Osteoblast (primary cell): Measurements from ENCODE around the gene USP2. TPM values are rescaled to one million over a fixed set of nuclear protein-coding genes. Genes with fewer than 3 reads are reported as not detected.

Experiments
- DNase-seq: peaks from one replicate; pipeline ENCODE4 v3.0.0; 2011; ENCODE audit warnings: low spot score, mixed read lengths; ENCODE audit not compliant: insufficient read length; ENCODE audit errors: missing footprints
- H2AFZ ChIP-seq: 2 replicates; pipeline ENCODE4 v1.6.0; 2011; ENCODE audit warnings: mild to moderate bottlenecking, low read length
- H3K27ac ChIP-seq: 2 replicates; pipeline ENCODE4 v1.5.1; 2011; ENCODE audit warnings: mild to moderate bottlenecking, low read depth, low read length, moderate library complexity
- H3K27me3 ChIP-seq: 2 replicates; pipeline ENCODE4 v1.6.0; 2012; ENCODE audit warnings: mild to moderate bottlenecking, control low read depth, inconsistent platforms, low read length, moderate library complexity; ENCODE audit not compliant: insufficient read depth
- H3K36me3 ChIP-seq: 2 replicates; pipeline ENCODE4 v1.5.1; 2011; ENCODE audit warnings: mild to moderate bottlenecking, low read length, control low read depth, moderate library complexity; ENCODE audit not compliant: insufficient read depth
- H3K4me1 ChIP-seq: 2 replicates; pipeline ENCODE4 v1.5.1; 2011; ENCODE audit warnings: mild to moderate bottlenecking, low read length, control low read depth, moderate library complexity; ENCODE audit not compliant: insufficient read depth
- H3K4me2 ChIP-seq: 2 replicates; pipeline ENCODE4 v1.6.0; 2011; ENCODE audit warnings: mild to moderate bottlenecking, low read length; ENCODE audit not compliant: insufficient read depth
- H3K4me3 ChIP-seq: fragments of 200-600 bp; sonication (generic); 3 replicates; pipeline ENCODE4 v1.5.1; 2012; ENCODE audit warnings: mild to moderate bottlenecking, low read length, inconsistent platforms; ENCODE audit not compliant: insufficient read depth
- H3K79me2 ChIP-seq: 2 replicates; pipeline ENCODE4 v1.6.0; 2012; ENCODE audit warnings: mild to moderate bottlenecking, low read length, control low read depth, inconsistent platforms; ENCODE audit not compliant: insufficient read depth
- H3K9me3 ChIP-seq: 2 replicates; pipeline ENCODE4 v1.5.1; 2011; ENCODE audit warnings: low read depth, low read length, control low read depth
- H4K20me1 ChIP-seq: 2 replicates; pipeline ENCODE4 v1.6.0; 2012; ENCODE audit warnings: mild to moderate bottlenecking, low read length, control low read depth; ENCODE audit not compliant: insufficient read depth
- total RNA-seq: library from RNA; depleted of rRNA; stranded (reverse); fragments of >200 nt; gene quantifications from 2 replicates; pipeline ENCODE4 v1.2.3, GENCODE V29; 2012
- TF ChIP-seq, protein P1 (sequence below): IDR thresholded peaks from 2 replicates; pipeline ENCODE4 v1.5.1; 2011; ENCODE audit warnings: mild to moderate bottlenecking, low read depth, low read length, moderate library complexity; ENCODE audit errors: extremely low read depth

USP2 gene
- total RNA-seq, 1 donor, result 0.36 TPM

DNA sequence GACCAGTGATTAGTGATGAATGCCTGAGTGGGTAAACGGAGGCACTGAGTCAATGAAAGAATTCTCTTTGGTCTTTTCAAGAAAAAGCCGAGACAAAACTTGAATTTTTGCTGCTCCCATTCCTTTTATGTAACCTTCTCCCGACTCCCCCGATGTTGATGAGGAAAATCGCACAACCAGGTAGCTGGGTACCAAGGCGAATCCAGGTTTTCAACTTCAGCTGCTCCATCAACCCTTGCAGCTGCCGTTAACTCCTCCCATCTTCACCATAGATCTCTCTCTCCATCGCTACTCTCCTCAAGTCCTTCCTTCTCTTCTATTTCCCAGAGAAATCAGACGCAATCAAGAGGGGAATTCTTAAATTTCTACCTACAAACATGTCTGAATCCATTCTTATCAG, 611 bp upstream of the USP2 start:
- Histone ChIP-seq H3K27ac (peak overlapping the region; percentile 75), H3K36me3 (no peaks in the 10 kb centered on the region), H3K9me3 (no peaks in the 10 kb centered on the region), H3K27me3 (peaks cover 23% of the 10 kb centered on the region), H3K4me2 (peak overlapping the region; percentile 87), H3K4me3 (peak overlapping the region; percentile 73), H4K20me1 (no peaks in the 10 kb centered on the region), H3K4me1 (peaks cover 15% of the 10 kb centered on the region), H3K79me2 (no peaks in the 10 kb centered on the region), H2AFZ (peak overlapping the region; percentile 79)
- TF ChIP-seq, protein P1, sequence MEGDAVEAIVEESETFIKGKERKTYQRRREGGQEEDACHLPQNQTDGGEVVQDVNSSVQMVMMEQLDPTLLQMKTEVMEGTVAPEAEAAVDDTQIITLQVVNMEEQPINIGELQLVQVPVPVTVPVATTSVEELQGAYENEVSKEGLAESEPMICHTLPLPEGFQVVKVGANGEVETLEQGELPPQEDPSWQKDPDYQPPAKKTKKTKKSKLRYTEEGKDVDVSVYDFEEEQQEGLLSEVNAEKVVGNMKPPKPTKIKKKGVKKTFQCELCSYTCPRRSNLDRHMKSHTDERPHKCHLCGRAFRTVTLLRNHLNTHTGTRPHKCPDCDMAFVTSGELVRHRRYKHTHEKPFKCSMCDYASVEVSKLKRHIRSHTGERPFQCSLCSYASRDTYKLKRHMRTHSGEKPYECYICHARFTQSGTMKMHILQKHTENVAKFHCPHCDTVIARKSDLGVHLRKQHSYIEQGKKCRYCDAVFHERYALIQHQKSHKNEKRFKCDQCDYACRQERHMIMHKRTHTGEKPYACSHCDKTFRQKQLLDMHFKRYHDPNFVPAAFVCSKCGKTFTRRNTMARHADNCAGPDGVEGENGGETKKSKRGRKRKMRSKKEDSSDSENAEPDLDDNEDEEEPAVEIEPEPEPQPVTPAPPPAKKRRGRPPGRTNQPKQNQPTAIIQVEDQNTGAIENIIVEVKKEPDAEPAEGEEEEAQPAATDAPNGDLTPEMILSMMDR, result no peak
- no peak for DNase-seq

DNA sequence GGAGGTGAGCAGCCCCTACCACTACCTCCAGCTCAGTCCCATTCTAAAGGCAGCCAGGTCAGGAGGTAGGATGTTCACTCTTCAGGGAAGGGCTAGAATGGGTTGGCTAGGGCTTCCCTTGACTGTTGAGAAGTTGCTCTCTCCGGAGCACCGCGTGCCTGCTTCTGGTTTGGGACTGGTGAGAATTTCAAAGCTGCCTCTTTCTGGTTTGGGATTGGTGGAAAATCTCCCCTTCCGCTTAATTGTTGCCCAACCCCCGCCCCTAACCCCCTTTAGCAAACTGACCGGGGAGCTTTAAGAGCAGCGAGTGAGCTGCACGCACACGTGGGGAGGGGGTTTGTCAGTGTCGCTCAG, 686 bp downstream of the USP2 start:
- Histone ChIP-seq H3K4me2 (peak overlapping the region; percentile 87), H3K27ac (peak overlapping the region; percentile 57), H3K9me3 (no peaks in the 10 kb centered on the region), H3K79me2 (no peaks in the 10 kb centered on the region), H3K27me3 (peaks cover 22% of the 10 kb centered on the region), H4K20me1 (no peaks in the 10 kb centered on the region), H3K36me3 (no peaks in the 10 kb centered on the region), H3K4me3 (peak overlapping the region; percentile 73), H3K4me1 (peaks cover 24% of the 10 kb centered on the region), H2AFZ (peak overlapping the region; percentile 88)
- TF ChIP-seq, protein P1, result no peak
- DNase-seq, result no peak

DNA sequence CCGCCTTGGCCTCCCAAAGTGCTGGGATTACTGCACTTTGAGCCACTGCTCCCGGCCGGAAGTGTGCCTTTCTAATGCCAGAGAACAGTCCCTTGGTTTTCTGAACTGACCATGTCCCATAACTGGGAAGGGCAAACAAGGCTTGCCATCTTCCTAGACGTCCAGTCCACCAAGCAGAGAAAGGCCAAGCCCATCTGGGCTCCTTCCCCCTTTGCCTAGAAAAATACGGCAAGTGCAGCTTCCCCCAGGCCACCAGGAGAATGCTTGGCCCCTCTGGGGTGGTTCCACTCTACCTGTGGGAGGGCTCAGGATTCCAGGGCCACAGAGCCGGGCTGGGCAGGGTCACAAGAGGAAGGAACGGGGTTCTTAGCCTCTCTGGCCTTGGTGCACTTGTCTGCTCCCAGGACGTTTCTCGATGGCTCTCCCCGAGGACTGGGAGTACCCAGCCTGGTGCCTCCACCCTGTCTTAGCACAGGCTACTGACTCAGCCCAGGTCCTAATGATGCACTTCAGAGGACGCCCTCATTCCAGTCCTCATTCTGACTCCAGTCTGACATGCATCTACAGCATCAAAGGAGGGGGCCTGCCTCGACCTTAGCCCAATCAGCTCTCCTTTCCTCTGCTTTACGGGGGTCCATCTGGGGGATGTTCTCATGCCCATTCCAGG, 1.2 kb downstream of the USP2 start:
- H4K20me1 ChIP-seq, result no peaks in the 10 kb centered on the region
- no peaks in the 10 kb centered on the region for H3K79me2 ChIP-seq
- no peaks in the 10 kb centered on the region for H3K9me3 ChIP-seq
- peaks cover 17% of the 10 kb centered on the region for H3K27me3 ChIP-seq
- H2AFZ ChIP-seq, result no peak overlapping the region
- no peaks in the 10 kb centered on the region for H3K36me3 ChIP-seq
- H3K4me3 ChIP-seq, result no peak overlapping the region
- DNase-seq, result no peak
- H3K27ac ChIP-seq, result no peak overlapping the region
- H3K4me2 ChIP-seq, result peak overlapping the region; percentile 87
- H3K4me1 ChIP-seq, result peaks cover 30% of the 10 kb centered on the region
- TF ChIP-seq, protein P1, result no peak

DNA sequence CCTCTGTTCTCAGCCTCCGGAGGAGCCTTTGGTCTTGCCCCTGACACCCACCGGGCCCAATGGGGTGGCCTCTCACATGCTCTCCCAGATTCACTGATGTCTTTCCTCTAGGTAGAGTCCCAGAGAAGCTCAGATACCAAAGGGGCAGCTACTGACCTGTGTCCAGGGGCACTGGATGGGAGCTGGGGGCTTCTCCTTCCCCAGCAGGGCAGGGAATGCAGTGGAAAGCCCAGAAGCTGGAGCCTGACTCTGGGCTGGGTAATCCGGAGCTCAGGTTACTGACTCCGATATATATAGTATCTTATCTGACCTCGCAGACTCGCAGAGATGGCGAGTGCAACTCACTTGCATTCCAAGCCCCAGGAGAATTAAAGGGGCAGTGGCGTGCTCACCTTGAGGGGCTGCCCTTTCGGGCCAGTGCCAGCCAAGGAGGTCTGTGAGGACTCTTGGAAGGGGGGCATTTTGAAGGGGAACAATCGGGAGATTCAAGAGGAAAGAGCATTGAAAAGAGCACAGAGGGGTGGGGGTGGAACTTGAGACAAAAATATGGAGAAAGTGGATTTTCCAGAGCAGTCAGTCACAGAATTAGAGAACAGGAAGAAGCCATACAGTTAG, 2.5 kb downstream of the USP2 start:
- Histone ChIP-seq H3K4me2 (no peak overlapping the region), H3K27me3 (peaks cover 10% of the 10 kb centered on the region), H3K9me3 (no peaks in the 10 kb centered on the region), H3K27ac (no peak overlapping the region), H3K4me3 (no peak overlapping the region), H4K20me1 (no peaks in the 10 kb centered on the region), H3K79me2 (no peaks in the 10 kb centered on the region), H3K4me1 (peaks cover 41% of the 10 kb centered on the region), H3K36me3 (no peaks in the 10 kb centered on the region), H2AFZ (no peak overlapping the region)
- DNase-seq, result no peak
- TF ChIP-seq, protein P1, result no peak
